Natural killer cell (primary cell): ENCODE data around the gene TCF4. TPM values are rescaled to one million over a fixed set of nuclear protein-coding genes. Genes with fewer than 3 reads are reported as not detected.

Experiments
- ATAC-seq, 3 donors: fragments of 150-1000 bp in 2 of 3; fragments of 200-7000 bp in 1 of 3; cut with Tn5 transposase; 1 replicate in 1 of 3; 2 replicates in 2 of 3; pipeline ENCODE4 v1.10.0; 2021; ENCODE audit warnings: mild to moderate bottlenecking in 2 of 3, moderate library complexity in 2 of 3
- DNase-seq, 2 donors: peaks; one replicate each; pipeline versions ENCODE4 v3.0.0 to v3.0.0-alpha.2; 2013 to 2021; ENCODE audit warnings: mixed read lengths in 1 of 2
- H3K27ac ChIP-seq: one replicate; pipeline ENCODE4 v1.5.1; 2013; ENCODE audit warnings: mild to moderate bottlenecking, low read length
- H3K27me3 ChIP-seq: one replicate; pipeline ENCODE4 v1.6.1; 2013; ENCODE audit warnings: low read length; ENCODE audit not compliant: control insufficient read depth, insufficient read depth
- H3K36me3 ChIP-seq: one replicate; pipeline ENCODE4 v1.6.1; 2013; ENCODE audit warnings: low read length; ENCODE audit not compliant: control insufficient read depth, insufficient read depth
- H3K4me1 ChIP-seq: one replicate; pipeline ENCODE4 v1.6.1; 2013; ENCODE audit warnings: low read length; ENCODE audit not compliant: control insufficient read depth, insufficient read depth
- H3K4me3 ChIP-seq: one replicate; pipeline ENCODE4 v1.5.1; 2013; ENCODE audit warnings: low read length
- H3K9me3 ChIP-seq: one replicate; pipeline ENCODE4 v1.6.1; 2013; ENCODE audit warnings: low read length; ENCODE audit not compliant: control insufficient read depth, insufficient read depth
- H3K27ac Mint-ChIP-seq, 2 donors: one replicate each; pipeline ENCODE4 v1.8.0; 2022; ENCODE audit warnings: mild to moderate bottlenecking in 2 of 2, mixed read lengths in 2 of 2, moderate library complexity in 1 of 2
- H3K27me3 Mint-ChIP-seq, 2 donors: one replicate each; pipeline ENCODE4 v1.8.0; 2022; ENCODE audit warnings: low read depth in 2 of 2, mixed read lengths in 2 of 2
- H3K36me3 Mint-ChIP-seq: one replicate; pipeline ENCODE4 v1.8.0; 2022; ENCODE audit warnings: mixed read lengths
- H3K4me1 Mint-ChIP-seq, 2 donors: one replicate each; pipeline ENCODE4 v1.8.0; 2022; ENCODE audit warnings: mixed read lengths in 2 of 2
- H3K4me3 Mint-ChIP-seq: one replicate; pipeline ENCODE4 v1.8.0; 2022; ENCODE audit warnings: mild to moderate bottlenecking, moderate library complexity, mixed read lengths
- H3K9me3 Mint-ChIP-seq, 2 donors: one replicate each; pipeline ENCODE4 v1.8.0; 2022; ENCODE audit warnings: mixed read lengths in 2 of 2
- WGBS: methylation state at CpG from one replicate; pipeline ENCODE4 v1.1.7; 2013; ENCODE audit warnings: missing lambda C conversion rate; ENCODE audit not compliant: insufficient coverage; 5-methylcytosine and 5-hydroxymethylcytosine counted together
- intact Hi-C: fragments of 100-400 bp; cut with micrococcal nuclease; formaldehyde crosslinking; loops from one replicate; pipeline ENCODE4 v1.14.2; 2022
- total RNA-seq, 4 donors: library from RNA; stranded (reverse); fragments of 120-200 nt in 1 of 4; gene quantifications; one replicate each; pipeline versions ENCODE4 v1.2.3 to v1.2.4, GENCODE V29; 2013 to 2022
- TF ChIP-seq, protein P1 (sequence below): fragments of 200-600 bp; IDR thresholded peaks from one replicate; pipeline ENCODE4 v1.8.0; 2022; ENCODE audit warnings: antibody characterized with exemption

The TCF4 gene
- total RNA-seq, 3 donors from 2014 or later (not counting 1 experiment from before 2014, with no cell fraction given) = 8.3 to 16.5 (median 9.0) TPM

DNA sequence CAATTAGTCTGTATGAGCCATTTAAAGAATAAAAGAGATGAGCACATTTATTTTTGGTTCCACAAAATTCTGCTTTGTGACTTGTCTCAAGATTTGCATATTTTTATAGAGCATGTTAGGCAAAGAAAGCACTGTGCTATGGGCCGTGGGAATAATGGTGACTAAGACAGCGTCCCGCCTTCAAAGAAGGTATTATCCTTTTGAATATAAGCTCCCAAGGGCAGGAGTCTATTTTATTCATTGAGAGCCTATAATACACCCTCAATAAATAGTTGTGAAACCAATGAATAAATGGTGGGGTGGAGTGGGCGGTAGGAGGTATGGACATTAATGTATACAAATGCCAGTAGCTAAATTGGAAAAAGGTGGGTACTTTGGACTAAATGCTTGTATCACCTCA, 20.5 kb upstream of the TCF4 start:
- TF ChIP-seq, protein P1, sequence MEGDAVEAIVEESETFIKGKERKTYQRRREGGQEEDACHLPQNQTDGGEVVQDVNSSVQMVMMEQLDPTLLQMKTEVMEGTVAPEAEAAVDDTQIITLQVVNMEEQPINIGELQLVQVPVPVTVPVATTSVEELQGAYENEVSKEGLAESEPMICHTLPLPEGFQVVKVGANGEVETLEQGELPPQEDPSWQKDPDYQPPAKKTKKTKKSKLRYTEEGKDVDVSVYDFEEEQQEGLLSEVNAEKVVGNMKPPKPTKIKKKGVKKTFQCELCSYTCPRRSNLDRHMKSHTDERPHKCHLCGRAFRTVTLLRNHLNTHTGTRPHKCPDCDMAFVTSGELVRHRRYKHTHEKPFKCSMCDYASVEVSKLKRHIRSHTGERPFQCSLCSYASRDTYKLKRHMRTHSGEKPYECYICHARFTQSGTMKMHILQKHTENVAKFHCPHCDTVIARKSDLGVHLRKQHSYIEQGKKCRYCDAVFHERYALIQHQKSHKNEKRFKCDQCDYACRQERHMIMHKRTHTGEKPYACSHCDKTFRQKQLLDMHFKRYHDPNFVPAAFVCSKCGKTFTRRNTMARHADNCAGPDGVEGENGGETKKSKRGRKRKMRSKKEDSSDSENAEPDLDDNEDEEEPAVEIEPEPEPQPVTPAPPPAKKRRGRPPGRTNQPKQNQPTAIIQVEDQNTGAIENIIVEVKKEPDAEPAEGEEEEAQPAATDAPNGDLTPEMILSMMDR = no peak
- Histone ChIP-seq H3K27me3 (no peaks in the 10 kb centered on the region), H3K9me3 (no peaks in the 10 kb centered on the region), H3K4me1 (no peaks in the 10 kb centered on the region), H3K27ac (no peak overlapping the region), H3K36me3 (no peaks in the 10 kb centered on the region), H3K4me3 (no peak overlapping the region)
- DNase-seq (no peak), ATAC-seq (no peak)
- Mint-ChIP-seq H3K27me3 (peaks cover 20 to 21% of the 10 kb centered on the region in 2 donors), H3K27ac (no peak overlapping the region), H3K4me3 (no peak overlapping the region), H3K9me3 (no peaks in the 10 kb centered on the region), H3K36me3 (no peaks in the 10 kb centered on the region), H3K4me1 (no peaks in the 10 kb centered on the region)
- intact Hi-C loops = no loop called here
- 91% methylated on average over 4 of the region's 4 CpGs for WGBS

DNA sequence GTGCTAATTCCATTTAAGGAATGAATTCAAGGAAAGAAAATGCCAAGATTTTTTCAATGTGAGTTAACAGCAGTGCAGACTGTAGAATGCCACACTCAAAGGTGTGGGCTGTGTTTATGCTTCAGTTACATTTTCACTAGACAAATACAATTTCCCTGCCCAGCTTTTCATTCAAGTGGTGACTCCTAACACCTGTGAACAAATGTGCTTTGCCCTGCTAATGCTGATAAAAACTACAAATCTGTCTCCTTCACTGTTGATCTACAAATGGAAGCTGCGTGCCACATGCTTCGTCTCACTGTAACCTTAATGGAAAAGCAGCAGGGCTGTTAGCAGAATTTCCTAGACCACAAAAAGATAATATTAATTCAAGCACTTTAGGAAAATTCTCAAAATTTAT, 19.8 kb upstream of the TCF4 start:
- no peak overlapping the region for H3K27ac ChIP-seq
- H3K27ac Mint-ChIP-seq = no peak overlapping the region
- H3K4me1 Mint-ChIP-seq = no peaks in the 10 kb centered on the region
- TF ChIP-seq, protein P1 = no peak
- no peak for ATAC-seq
- no peaks in the 10 kb centered on the region for H3K27me3 ChIP-seq
- peaks cover 20 to 21% of the 10 kb centered on the region in 2 donors for H3K27me3 Mint-ChIP-seq
- H3K4me1 ChIP-seq = no peaks in the 10 kb centered on the region
- intact Hi-C loops = no loop called here
- no peaks in the 10 kb centered on the region for H3K36me3 ChIP-seq
- no peak overlapping the region for H3K4me3 Mint-ChIP-seq
- H3K36me3 Mint-ChIP-seq = no peaks in the 10 kb centered on the region
- H3K4me3 ChIP-seq = no peak overlapping the region
- DNase-seq = no peak
- no peaks in the 10 kb centered on the region for H3K9me3 ChIP-seq
- H3K9me3 Mint-ChIP-seq = no peaks in the 10 kb centered on the region
- WGBS = 96% methylated on average over 2 of the region's 2 CpGs

DNA sequence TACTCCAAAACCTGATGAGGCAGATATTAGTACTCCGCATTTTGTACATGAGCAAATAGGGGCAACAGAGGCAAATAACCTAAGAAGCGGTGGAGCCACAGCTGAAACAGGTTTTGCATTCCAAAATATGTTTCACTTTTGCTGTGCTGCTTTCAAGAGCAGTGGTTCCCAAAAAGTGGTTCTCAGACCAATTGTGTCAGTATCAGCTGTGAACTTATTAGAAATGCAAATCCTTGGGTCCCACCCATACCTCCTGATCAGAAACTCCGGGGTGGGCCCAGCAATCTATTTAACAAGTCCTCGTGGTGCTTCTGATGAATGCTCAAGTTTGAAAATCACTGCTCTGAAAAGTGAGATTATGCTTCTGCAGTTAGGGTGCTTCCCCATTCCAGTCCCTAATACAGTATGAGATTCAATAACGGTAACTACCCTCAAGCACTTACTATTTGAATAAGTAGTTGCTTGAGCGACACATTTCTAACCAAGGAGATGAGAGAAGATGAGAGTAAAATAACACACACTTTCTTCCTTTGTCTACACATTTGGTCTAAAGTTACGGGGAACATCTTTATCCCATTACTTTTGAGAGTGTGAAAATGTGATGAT, 17.8 kb upstream of the TCF4 start:
- H3K36me3 ChIP-seq = no peaks in the 10 kb centered on the region
- H3K27me3 ChIP-seq = no peaks in the 10 kb centered on the region
- no peaks in the 10 kb centered on the region for H3K4me1 Mint-ChIP-seq
- H3K4me3 ChIP-seq = no peak overlapping the region
- H3K27ac Mint-ChIP-seq = no peak overlapping the region
- TF ChIP-seq, protein P1 = no peak
- H3K36me3 Mint-ChIP-seq = no peaks in the 10 kb centered on the region
- 69% methylated on average over 4 of the region's 7 CpGs for WGBS
- H3K9me3 Mint-ChIP-seq = no peaks in the 10 kb centered on the region
- intact Hi-C loops = no loop called here
- H3K4me3 Mint-ChIP-seq = no peak overlapping the region
- H3K27me3 Mint-ChIP-seq = peaks cover 15 to 21% of the 10 kb centered on the region in 2 donors
- no peak for DNase-seq
- no peak for ATAC-seq
- H3K4me1 ChIP-seq = no peaks in the 10 kb centered on the region
- H3K27ac ChIP-seq = no peak overlapping the region
- no peaks in the 10 kb centered on the region for H3K9me3 ChIP-seq

DNA sequence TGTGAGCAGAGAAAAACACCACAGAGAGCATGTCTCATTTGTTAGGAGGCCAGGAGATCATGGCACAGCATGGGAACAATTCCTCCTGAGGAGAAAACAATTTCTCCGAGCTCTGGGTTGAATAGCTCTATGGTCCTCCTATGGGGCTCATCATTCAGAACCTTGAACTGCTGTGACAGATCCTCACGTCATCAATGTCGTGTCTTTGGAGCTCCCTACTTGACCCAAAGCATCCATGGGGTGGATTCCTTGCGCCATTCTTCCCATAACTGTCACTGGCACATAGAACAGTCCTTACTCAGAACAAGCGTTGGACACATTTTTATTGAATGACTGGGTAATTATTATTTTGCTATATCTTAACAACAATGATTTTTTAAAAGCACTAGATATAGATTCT, 15.8 kb upstream of the TCF4 start:
- no peaks in the 10 kb centered on the region for H3K36me3 ChIP-seq
- no peak overlapping the region for H3K4me3 ChIP-seq
- no peaks in the 10 kb centered on the region for H3K27me3 ChIP-seq
- H3K9me3 ChIP-seq = no peaks in the 10 kb centered on the region
- no peaks in the 10 kb centered on the region for H3K4me1 ChIP-seq
- no peak overlapping the region for H3K27ac Mint-ChIP-seq
- TF ChIP-seq, protein P1 = no peak
- H3K4me1 Mint-ChIP-seq = no peaks in the 10 kb centered on the region
- ATAC-seq = no peak
- H3K27ac ChIP-seq = no peak overlapping the region
- H3K36me3 Mint-ChIP-seq = no peaks in the 10 kb centered on the region
- intact Hi-C loops = no loop called here
- no peaks in the 10 kb centered on the region for H3K9me3 Mint-ChIP-seq
- 98% methylated on average over 4 of the region's 5 CpGs for WGBS
- no peak overlapping the region for H3K4me3 Mint-ChIP-seq
- H3K27me3 Mint-ChIP-seq = peaks cover 12% of the 10 kb centered on the region in 2 donors
- no peak for DNase-seq
